ENCODE results near the gene ACAT1. TPM values are rescaled to one million over a fixed set of nuclear protein-coding genes. Genes with fewer than 3 reads are reported as not detected.

ACAT1 gene
- total RNA-seq, 6 experiments from 2014 or later = 357 to 1,180 (median 459) TPM

DNA sequence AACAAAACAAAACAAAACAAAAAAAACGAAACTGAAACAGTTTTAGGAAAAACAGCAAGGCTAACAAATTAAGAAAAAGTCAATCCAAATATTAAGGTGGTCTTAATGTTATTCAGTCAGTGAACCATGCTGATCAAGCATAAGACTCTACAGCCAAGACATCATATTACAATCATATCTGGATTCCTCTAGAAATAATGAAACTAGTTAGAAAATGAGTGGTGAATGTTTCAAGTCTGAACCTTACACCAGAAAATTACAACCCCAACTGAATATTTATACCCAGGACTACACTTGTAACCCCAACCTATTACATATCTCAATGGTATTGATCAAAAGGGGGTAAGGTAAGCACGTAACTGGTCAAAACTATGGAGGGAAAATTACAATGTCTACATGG, 48.8 kb downstream of the ACAT1 start:
- H3K4me3 ChIP-seq = peak overlapping the region in 1 of 3 donors; percentile 11
- ATAC-seq = peak in 2 of 4 donors; percentile 12 to 22
- DNase-seq = no peak
- no peaks in the 10 kb centered on the region for H3K4me1 ChIP-seq
- H3K27ac ChIP-seq = peak overlapping the region; percentile 2 to 42 (median 14)
- no peaks in the 10 kb centered on the region for H3K9me3 ChIP-seq
- no peaks in the 10 kb centered on the region for H3K27me3 ChIP-seq
- intact Hi-C loops (cut with DNase I) = no loop called here
- WGBS (ENCODE audit: insufficient coverage, low coverage, low lambda C conversion rate, missing lambda C conversion rate) = 51% methylated on average over 2 of the region's 2 CpGs
- no peak for TF ChIP-seq POLR2A (IDR thresholded peaks at IDR 0.05)
- peaks cover 0 to 34% (median 6%) of the 10 kb centered on the region in 4 donors for H3K36me3 ChIP-seq

DNA sequence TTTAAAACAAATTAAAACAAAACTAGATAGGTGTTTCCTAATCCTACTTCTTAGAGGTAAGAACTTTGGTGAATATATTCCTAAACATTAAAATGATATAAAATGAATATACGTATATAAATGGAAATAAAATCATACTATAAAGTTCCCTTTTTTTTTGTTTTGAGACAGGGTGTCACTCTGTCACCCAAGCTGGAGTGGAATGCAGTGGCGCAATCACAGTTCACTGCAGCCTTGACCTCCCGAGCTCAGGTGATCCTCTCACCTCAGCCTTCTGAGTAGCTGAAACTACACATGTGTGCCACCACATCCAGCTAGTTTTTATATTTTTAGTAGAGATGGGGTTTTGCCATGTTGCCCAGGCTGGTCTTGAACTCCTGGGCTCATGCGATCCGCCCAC, 56.2 kb downstream of the ACAT1 start:
- Histone ChIP-seq H3K27me3 (no peaks in the 10 kb centered on the region), H3K27ac (peak overlapping the region in 2 of 3 donors; percentile 30 to 34), H3K36me3 (peaks cover 0 to 29% (median 3%) of the 10 kb centered on the region in 4 donors), H3K9me3 (no peaks in the 10 kb centered on the region), H3K4me3 (no peak overlapping the region), H3K4me1 (peaks cover 0 to 10% (median 3%) of the 10 kb centered on the region in 4 donors)
- ATAC-seq = peak; percentile 83 to 97 (median 92)
- intact Hi-C loops (cut with DNase I) = no loop called here
- TF ChIP-seq, protein P1, sequence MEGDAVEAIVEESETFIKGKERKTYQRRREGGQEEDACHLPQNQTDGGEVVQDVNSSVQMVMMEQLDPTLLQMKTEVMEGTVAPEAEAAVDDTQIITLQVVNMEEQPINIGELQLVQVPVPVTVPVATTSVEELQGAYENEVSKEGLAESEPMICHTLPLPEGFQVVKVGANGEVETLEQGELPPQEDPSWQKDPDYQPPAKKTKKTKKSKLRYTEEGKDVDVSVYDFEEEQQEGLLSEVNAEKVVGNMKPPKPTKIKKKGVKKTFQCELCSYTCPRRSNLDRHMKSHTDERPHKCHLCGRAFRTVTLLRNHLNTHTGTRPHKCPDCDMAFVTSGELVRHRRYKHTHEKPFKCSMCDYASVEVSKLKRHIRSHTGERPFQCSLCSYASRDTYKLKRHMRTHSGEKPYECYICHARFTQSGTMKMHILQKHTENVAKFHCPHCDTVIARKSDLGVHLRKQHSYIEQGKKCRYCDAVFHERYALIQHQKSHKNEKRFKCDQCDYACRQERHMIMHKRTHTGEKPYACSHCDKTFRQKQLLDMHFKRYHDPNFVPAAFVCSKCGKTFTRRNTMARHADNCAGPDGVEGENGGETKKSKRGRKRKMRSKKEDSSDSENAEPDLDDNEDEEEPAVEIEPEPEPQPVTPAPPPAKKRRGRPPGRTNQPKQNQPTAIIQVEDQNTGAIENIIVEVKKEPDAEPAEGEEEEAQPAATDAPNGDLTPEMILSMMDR (IDR thresholded peaks at IDR 0.05) = no peak
- TF ChIP-seq POLR2A (IDR thresholded peaks at IDR 0.05) = no peak
- peak; percentile 59 to 75 (median 64) for DNase-seq
- 45% methylated on average over 5 of the region's 5 CpGs for WGBS (ENCODE audit: insufficient coverage, low coverage, low lambda C conversion rate, missing lambda C conversion rate)

DNA sequence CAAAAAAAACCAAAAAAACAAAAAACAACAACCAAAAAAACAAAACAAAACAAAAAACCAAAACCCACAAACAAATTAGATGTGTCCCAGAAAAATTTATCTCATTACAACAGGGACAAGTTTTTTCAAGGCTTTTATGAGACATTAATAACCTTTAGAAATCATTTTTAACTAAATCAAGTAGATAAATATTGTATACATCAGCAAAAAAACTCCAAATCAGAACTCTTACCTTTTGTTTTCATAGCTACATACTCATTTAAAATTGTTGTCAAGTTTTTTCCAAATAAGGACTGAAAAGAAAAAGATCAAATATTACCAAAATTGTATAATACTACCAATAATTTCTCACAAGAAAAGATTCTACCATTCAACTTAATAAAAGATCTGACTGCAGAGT, 72.4 kb downstream of the ACAT1 start:
- Histone ChIP-seq H3K4me3 (no peak overlapping the region), H3K36me3 (peaks cover 0 to 27% (median 8%) of the 10 kb centered on the region in 4 donors), H3K4me1 (peaks cover 0 to 9% (median 3%) of the 10 kb centered on the region in 4 donors), H3K27me3 (no peaks in the 10 kb centered on the region), H3K27ac (no peak overlapping the region), H3K9me3 (no peaks in the 10 kb centered on the region)
- DNase-seq (no peak), ATAC-seq (no peak)
- intact Hi-C loops (cut with DNase I) = no loop called here
- TF ChIP-seq POLR2A (IDR thresholded peaks at IDR 0.05) = no peak
- TF ChIP-seq, protein P1 (IDR thresholded peaks at IDR 0.05) = no peak

DNA sequence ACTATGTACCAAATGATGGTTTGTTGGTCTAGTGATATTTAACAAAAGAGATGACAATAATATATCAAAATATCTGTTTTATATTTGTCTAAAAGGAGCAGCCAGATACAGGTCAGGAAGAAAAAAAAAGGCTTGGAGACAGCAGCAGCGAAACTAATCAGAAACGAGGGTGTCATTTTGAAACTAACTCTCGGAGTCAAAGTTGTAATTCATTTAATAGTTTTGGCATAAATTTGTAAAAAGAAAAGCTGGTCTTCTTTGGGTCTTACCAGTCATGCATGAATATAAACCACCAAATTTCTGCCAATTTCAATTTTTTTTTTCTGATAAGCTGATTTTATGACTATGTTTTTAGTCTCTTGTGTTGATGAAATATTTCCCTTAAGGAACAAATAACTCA, 75.5 kb downstream of the ACAT1 start:
- TF ChIP-seq, protein P1 (IDR thresholded peaks at IDR 0.05) = no peak
- no peak for TF ChIP-seq POLR2A (IDR thresholded peaks at IDR 0.05)
- WGBS (ENCODE audit: insufficient coverage, low coverage, low lambda C conversion rate, missing lambda C conversion rate) = 92% methylated on average over 3 of the region's 3 CpGs
- H3K36me3 ChIP-seq = peaks cover 0 to 18% (median 5%) of the 10 kb centered on the region in 4 donors
- H3K4me1 ChIP-seq = peaks cover 0 to 9% (median 3%) of the 10 kb centered on the region in 4 donors
- DNase-seq (no peak), ATAC-seq (no peak)
- no peaks in the 10 kb centered on the region for H3K27me3 ChIP-seq
- no peaks in the 10 kb centered on the region for H3K9me3 ChIP-seq
- no peak overlapping the region for H3K4me3 ChIP-seq
- H3K27ac ChIP-seq = peak overlapping the region in 2 of 3 donors; percentile 13 to 27
- intact Hi-C loops (cut with DNase I) = no loop called here

Small RNA genes within 50 kb of the gene (small RNA-seq; reads per million reads assigned to genes)
- 0 reads per million in 2 experiments for gene RF00019

Other genes with a start within 250 kb of the ACAT1 start
- gene RAB39A, start 193.1 kb upstream of the ACAT1 start, total RNA-seq = 1 to 10 TPM in 2 of 6 experiments, under 1 TPM in 3, not detected in 1; 0.42 to 1.2 (median 0.72) TPM
- 10 to 100 TPM; 14.0 to 20.2 (median 17.8) TPM for gene CUL5, start 112.7 kb upstream of the ACAT1 start, total RNA-seq
- gene NPAT, start 101.1 kb downstream of the ACAT1 start, total RNA-seq = 1 to 10 TPM; 4.8 to 7.8 (median 5.9) TPM
- gene ATM, start 101.5 kb downstream of the ACAT1 start, total RNA-seq = 10 to 100 TPM; 24.9 to 47.1 (median 32.4) TPM